NT2/D1 (cell line): ENCODE results near the gene SLC26A6.

Experiments
- YY1 ChIP-seq: IDR thresholded peaks from 2 replicates; pipeline ENCODE4 v1.6.1; 2011; ENCODE audit not compliant: insufficient read length, insufficient read depth
- ZNF274 ChIP-seq: IDR thresholded peaks from 2 replicates; pipeline ENCODE4 v1.6.1; 2011; ENCODE audit warnings: mild to moderate bottlenecking, low read depth, low read length

- TF ChIP-seq YY1, result no peak
- no peak for TF ChIP-seq ZNF274
Observed at GRCh38 chr3:48656061-48656840, 21.0 kb upstream of the SLC26A6 start.
